Upper lobe of left lung (tissue), 6 donors: Measurements from ENCODE around the gene MED29. TPM values are rescaled to one million over a fixed set of nuclear protein-coding genes. Genes with fewer than 3 reads are reported as not detected.

Experiments used
- ATAC-seq, 2 donors: fragments of 200-7000 bp; cut with Tn5 transposase; one replicate each; pipeline ENCODE4 v1.9.1; 2022; ENCODE audit warnings: mild to moderate bottlenecking in 2 of 2, moderate library complexity in 2 of 2; ENCODE audit not compliant: low FRiP score in 2 of 2
- DNase-seq, 2 donors: peaks; one replicate each; pipeline ENCODE4 v3.0.0-alpha.2; 2019 to 2020
- H3K27ac ChIP-seq, 4 donors: fragments of 200-600 bp; sonication (generic); one replicate each; pipeline ENCODE4 v1.5.1; 2016 to 2019
- H3K27me3 ChIP-seq, 4 donors: fragments of 200-600 bp; sonication (generic); one replicate each; pipeline ENCODE4 v1.5.1; 2017 to 2019
- H3K36me3 ChIP-seq, 4 donors: fragments of 200-600 bp; sonication (generic); one replicate each; pipeline ENCODE4 v1.5.1; 2016 to 2019
- H3K4me1 ChIP-seq, 4 donors: fragments of 200-600 bp; sonication (generic); one replicate each; pipeline ENCODE4 v1.5.1; 2018 to 2019
- H3K4me3 ChIP-seq, 4 donors: fragments of 200-600 bp; sonication (generic); one replicate each; pipeline ENCODE4 v1.5.1; 2017 to 2019; ENCODE audit warnings: mild to moderate bottlenecking in 2 of 4, moderate library complexity in 1 of 4
- H3K9me3 ChIP-seq, 4 donors: fragments of 200-600 bp; sonication (generic); one replicate each; pipeline ENCODE4 v1.5.1; 2018 to 2019
- EP300 ChIP-seq, 4 donors: sonication (generic); formaldehyde crosslinking; IDR thresholded peaks; one replicate each; pipeline ENCODE4 v1.5.1; 2017; ENCODE audit warnings: antibody characterized with exemption in 4 of 4, control low read depth in 2 of 4
- POLR2A ChIP-seq, 4 donors: fragments of 450-650 bp; IDR thresholded peaks; one replicate each; pipeline ENCODE4 v1.5.1; 2016 to 2017; ENCODE audit warnings: antibody characterized with exemption in 4 of 4, mild to moderate bottlenecking in 2 of 4
- POLR2AphosphoS5 ChIP-seq, 2 donors: sonication (generic); formaldehyde crosslinking; IDR thresholded peaks; one replicate each; pipeline ENCODE4 v1.5.1; 2017; ENCODE audit warnings: antibody characterized with exemption in 2 of 2
- WGBS, 2 donors: methylation state at CpG; one replicate each; pipeline ENCODE4 v1.1.5; 2017 to 2018; 5-methylcytosine and 5-hydroxymethylcytosine counted together
- total RNA-seq, 6 donors: library from RNA; depleted of rRNA in 4 of 6; stranded (reverse); fragments of >200 nt in 4 of 6; gene quantifications; one replicate each; pipeline versions ENCODE4 v1.1.0 to v1.2.1, GENCODE V29; 2016 to 2021
- TF ChIP-seq, protein P1 (sequence below), 6 experiments: fragments of 450-650 bp in 4 of 6; fragments of 200-600 bp in 2 of 6; sonication (generic) in 2 of 6; IDR thresholded peaks; one replicate each; pipeline ENCODE4 v1.5.1; 2016 to 2019; ENCODE audit warnings: antibody characterized with exemption in 6 of 6
- donor health status: DM: no; HTN: no; CAD: no; lungs with moderate emphysema.
- donor health status: DM: no; HTN: yes; CAD: no; lungs with severe emphysema.

Gene MED29
- total RNA-seq, 6 donors from 2014 or later, result 18.9 to 51.1 (median 33.7) TPM

DNA sequence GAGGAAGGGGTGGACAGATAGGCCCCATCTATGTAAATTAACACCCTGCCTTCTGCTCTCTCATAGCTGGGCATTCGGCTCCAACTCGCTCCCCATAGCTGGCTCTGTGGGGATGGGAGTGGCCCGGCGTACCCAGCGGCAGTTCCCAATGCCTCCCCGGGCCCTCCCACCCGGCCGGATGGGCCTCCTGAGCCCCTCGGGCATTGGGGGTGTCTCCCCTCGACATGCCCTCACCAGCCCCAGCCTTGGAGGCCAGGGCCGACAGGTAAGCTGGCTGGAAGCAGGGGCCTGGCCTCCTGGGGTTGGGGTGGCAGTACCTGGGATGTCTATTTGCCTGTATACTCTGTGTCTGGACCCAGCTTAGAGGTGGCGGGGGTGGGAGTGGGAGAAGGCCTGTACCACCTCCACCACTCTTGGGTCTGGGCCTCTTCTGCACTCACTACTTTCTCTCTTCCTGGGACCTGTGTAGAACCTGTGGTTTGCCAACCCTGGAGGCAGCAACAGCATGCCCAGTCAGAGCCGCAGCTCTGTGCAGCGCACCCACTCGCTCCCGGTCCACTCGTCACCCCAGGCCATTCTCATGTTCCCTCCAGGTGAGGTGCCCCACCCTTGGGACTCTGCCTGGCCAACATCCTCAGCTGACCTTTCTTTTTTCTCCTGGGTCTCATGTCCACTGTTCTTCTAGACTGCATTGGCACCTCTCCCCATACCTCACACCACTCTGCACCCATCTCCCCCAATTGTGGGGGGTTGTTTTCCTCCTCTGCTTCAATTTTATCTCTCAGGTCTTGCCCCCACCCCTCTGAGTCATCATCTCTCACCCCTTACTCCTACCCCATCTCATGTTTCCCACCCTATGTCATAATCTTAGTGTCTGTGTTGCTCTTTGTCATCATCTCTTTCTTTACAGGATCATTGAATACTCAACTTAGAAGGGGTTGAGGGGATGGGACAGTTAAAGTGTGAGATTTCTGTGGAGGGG, 10.4 kb upstream of the MED29 start:
- WGBS, 2 donors, result 93 to 95% methylated on average over 15 to 16 of the region's 17 CpGs
- no peak overlapping the region for H3K27ac ChIP-seq
- H3K36me3 ChIP-seq, result peaks cover 59 to 99% (median 94%) of the 10 kb centered on the region in 4 donors
- TF ChIP-seq POLR2A (IDR thresholded peaks at IDR 0.05), result no peak
- TF ChIP-seq EP300 (IDR thresholded peaks at IDR 0.05), result no peak
- TF ChIP-seq, protein P1, sequence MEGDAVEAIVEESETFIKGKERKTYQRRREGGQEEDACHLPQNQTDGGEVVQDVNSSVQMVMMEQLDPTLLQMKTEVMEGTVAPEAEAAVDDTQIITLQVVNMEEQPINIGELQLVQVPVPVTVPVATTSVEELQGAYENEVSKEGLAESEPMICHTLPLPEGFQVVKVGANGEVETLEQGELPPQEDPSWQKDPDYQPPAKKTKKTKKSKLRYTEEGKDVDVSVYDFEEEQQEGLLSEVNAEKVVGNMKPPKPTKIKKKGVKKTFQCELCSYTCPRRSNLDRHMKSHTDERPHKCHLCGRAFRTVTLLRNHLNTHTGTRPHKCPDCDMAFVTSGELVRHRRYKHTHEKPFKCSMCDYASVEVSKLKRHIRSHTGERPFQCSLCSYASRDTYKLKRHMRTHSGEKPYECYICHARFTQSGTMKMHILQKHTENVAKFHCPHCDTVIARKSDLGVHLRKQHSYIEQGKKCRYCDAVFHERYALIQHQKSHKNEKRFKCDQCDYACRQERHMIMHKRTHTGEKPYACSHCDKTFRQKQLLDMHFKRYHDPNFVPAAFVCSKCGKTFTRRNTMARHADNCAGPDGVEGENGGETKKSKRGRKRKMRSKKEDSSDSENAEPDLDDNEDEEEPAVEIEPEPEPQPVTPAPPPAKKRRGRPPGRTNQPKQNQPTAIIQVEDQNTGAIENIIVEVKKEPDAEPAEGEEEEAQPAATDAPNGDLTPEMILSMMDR (IDR thresholded peaks at IDR 0.05), result no peak
- no peak for TF ChIP-seq POLR2AphosphoS5 (IDR thresholded peaks at IDR 0.05)
- no peaks in the 10 kb centered on the region for H3K9me3 ChIP-seq
- DNase-seq (no peak), ATAC-seq (no peak)
- H3K27me3 ChIP-seq, result no peaks in the 10 kb centered on the region
- H3K4me3 ChIP-seq, result no peak overlapping the region
- H3K4me1 ChIP-seq, result no peaks in the 10 kb centered on the region

DNA sequence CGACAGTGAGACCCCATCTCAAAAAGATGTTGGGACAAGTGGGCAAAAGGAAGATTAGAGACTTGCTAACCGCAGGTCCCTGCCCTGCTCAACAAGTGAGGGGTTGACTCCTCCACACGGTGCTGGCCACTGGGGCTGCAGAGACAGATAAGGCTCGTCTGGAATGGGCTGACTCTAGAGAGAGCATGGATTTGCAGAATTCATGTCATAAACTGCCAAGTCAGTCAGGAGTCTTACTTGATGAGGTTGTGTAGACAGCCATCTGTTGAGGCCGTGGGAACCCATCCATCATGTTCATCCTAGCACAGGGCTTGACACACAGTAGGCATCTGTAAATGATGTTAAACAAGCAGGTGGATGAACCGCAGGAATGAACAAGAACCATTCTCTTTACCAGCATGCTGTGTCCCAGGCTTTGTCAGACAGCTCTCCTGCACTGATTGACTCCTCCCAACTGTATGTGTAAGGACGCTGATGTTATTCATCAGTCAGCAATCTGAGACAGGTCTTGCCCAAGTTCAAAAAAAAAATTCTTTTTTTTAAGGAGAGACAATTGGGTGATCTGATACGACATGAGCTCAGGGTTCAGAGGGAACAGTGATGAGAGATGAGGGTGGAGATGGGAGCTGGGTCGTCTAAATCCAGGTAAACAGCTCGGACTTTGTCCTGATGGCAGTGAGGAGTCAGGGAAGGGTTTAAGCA, 9.1 kb upstream of the MED29 start:
- no peak for ATAC-seq
- H3K27ac ChIP-seq, result no peak overlapping the region

DNA sequence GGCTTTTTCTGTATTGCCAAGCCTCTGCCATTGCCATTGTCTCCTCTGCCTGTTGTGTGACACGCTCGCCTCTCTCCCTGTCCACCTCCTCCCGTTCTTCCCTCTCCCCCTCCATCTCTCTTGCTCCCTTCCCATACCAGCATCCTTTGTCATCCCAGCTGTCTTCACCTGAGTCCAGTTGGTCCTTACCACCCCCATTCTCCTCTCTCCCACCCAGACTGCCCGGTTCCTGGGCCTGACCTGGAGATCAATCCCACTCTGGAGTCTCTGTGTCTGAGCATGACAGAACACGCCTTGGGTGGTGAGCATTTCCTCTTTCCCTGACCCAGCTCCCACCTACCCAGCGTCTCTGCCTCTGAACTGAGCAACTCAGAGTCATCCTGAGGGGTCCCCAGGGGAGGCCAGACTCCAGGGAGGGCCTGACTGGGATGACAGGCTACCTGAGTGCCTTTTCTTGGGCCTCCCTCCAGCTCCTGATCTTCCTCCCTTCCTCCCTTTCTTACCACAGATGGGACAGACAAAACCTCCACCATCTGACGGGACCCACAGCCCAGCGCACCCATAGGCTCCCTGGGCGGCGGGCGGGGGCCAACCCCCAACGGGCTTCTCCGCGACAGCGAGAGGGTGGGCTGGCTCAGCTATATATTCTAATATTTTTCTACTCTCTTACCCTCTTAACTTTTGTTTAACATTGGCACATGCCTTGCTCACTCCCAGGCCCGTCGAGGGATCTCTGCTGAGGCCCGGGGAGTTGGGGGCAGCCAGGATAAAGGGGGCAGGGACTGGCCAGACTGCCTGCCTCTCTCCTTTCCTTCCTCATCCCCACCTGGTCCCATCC, 8.0 kb upstream of the MED29 start:
- Histone ChIP-seq H3K27me3 (no peaks in the 10 kb centered on the region), H3K4me3 (no peak overlapping the region), H3K4me1 (no peaks in the 10 kb centered on the region), H3K36me3 (peaks cover 40 to 99% (median 93%) of the 10 kb centered on the region in 4 donors), H3K27ac (no peak overlapping the region), H3K9me3 (no peaks in the 10 kb centered on the region)
- peak in 1 of 2 donors; percentile 62 for DNase-seq
- TF ChIP-seq, protein P1 (IDR thresholded peaks at IDR 0.05), result no peak
- no peak for TF ChIP-seq POLR2A (IDR thresholded peaks at IDR 0.05)
- TF ChIP-seq POLR2AphosphoS5 (IDR thresholded peaks at IDR 0.05), result no peak
- no peak for TF ChIP-seq EP300 (IDR thresholded peaks at IDR 0.05)
- ATAC-seq, result no peak
- WGBS, 2 donors, result 91 to 92% methylated on average over 18 of the region's 18 CpGs

More for the DNA sequence above, 9.1 kb upstream of the MED29 start:
- Histone ChIP-seq H3K9me3 (no peaks in the 10 kb centered on the region), H3K4me1 (no peaks in the 10 kb centered on the region), H3K4me3 (no peak overlapping the region), H3K27me3 (no peaks in the 10 kb centered on the region), H3K36me3 (peaks cover 51 to 99% (median 94%) of the 10 kb centered on the region in 4 donors)
- TF ChIP-seq, protein P1 (IDR thresholded peaks at IDR 0.05), result no peak
- TF ChIP-seq POLR2AphosphoS5 (IDR thresholded peaks at IDR 0.05) (no peak), EP300 (IDR thresholded peaks at IDR 0.05) (no peak), POLR2A (IDR thresholded peaks at IDR 0.05) (no peak)
- WGBS, 2 donors, result 85 to 88% methylated on average over 10 of the region's 10 CpGs
- no peak for DNase-seq

DNA sequence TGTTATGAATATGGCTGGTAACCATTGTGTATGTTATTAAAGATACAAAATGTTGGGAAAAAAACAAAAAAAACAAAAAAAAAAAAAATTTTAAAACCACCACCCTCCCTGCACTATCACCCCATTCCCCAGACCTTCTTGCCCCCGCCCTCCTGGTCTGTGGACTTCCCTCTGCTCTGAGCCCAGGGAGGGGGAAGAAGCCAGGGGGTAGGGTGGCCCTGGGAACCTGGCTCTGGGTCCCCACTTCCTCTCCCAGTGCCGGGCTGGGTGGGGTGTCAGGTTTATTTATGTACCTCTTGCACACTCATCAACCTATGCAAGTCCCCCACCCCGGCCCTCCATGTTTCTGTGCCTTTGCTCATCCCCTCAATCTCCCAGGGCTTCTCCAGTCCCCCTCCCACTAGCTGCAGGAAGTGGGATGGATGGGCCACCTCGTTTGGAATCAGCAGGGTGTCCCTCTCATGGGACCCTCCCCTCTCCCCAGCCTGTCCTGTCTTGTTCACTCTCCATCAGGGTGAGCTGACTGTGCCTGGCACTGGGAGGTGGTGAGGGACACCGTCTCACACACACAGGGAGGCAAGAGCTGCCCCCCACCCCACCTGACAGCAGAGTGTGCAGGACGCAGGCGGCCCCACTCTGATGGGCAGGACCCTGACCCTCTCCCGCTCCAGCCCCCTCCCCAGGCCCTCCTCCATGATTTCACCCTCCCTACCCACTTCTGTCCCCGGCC, 6.2 kb upstream of the MED29 start:
- ATAC-seq (peak in 1 of 2 donors; percentile 3), DNase-seq (no peak)
- Histone ChIP-seq H3K9me3 (no peaks in the 10 kb centered on the region), H3K27me3 (no peaks in the 10 kb centered on the region), H3K4me3 (no peak overlapping the region), H3K27ac (no peak overlapping the region), H3K36me3 (peaks cover 30 to 92% (median 89%) of the 10 kb centered on the region in 4 donors), H3K4me1 (peaks cover 4 to 8% (median 6%) of the 10 kb centered on the region in 4 donors)
- no peak for TF ChIP-seq POLR2A (IDR thresholded peaks at IDR 0.05)
- TF ChIP-seq, protein P1 (IDR thresholded peaks at IDR 0.05), result no peak
- TF ChIP-seq EP300 (IDR thresholded peaks at IDR 0.05), result no peak
- TF ChIP-seq POLR2AphosphoS5 (IDR thresholded peaks at IDR 0.05), result no peak
- WGBS, 2 donors, result 68 to 73% methylated on average over 9 of the region's 9 CpGs
